HEK293 (cell line): ENCODE data around the gene INSYN2A.
A peak's percentile ranks its signal among the peaks of the same experiment; 100 is the strongest.

Source experiments
- GLIS2 ChIP-seq: fragments of 450-650 bp; formaldehyde crosslinking; IDR thresholded peaks from 2 replicates; pipeline ENCODE4 v1.5.1; 2016; ENCODE audit warnings: missing biosample characterization, missing genetic modification characterization
- KLF10 ChIP-seq: fragments of 450-650 bp; IDR thresholded peaks from 2 replicates; pipeline ENCODE4 v1.5.1; 2018; ENCODE audit warnings: missing biosample characterization, mild to moderate bottlenecking, missing genetic modification characterization
- MYNN ChIP-seq: fragments of 450-650 bp; formaldehyde crosslinking; IDR thresholded peaks from 2 replicates; pipeline ENCODE4 v1.5.1; 2016; ENCODE audit warnings: missing biosample characterization, missing genetic modification characterization, borderline replicate concordance
- SETDB1 ChIP-seq: IDR thresholded peaks from one replicate; pipeline ENCODE4 v1.6.1; 2017; ENCODE audit warnings: mild to moderate bottlenecking, low read length, moderate library complexity, mixed read lengths; ENCODE audit not compliant: insufficient read length
- WT1 ChIP-seq: fragments of 450-650 bp; formaldehyde crosslinking; IDR thresholded peaks from 2 replicates; pipeline ENCODE4 v1.5.1; 2016; ENCODE audit warnings: missing biosample characterization, missing genetic modification characterization
- ZFP37 ChIP-seq: fragments of 450-650 bp; formaldehyde crosslinking; IDR thresholded peaks from 2 replicates; pipeline ENCODE4 v1.5.1; 2016; ENCODE audit warnings: missing biosample characterization, missing genetic modification characterization
- ZNF214 ChIP-seq: fragments of 450-650 bp; formaldehyde crosslinking; IDR thresholded peaks from 2 replicates; pipeline ENCODE4 v1.5.1; 2017; ENCODE audit warnings: missing biosample characterization, mild to moderate bottlenecking, missing genetic modification characterization, borderline replicate concordance
- ZNF302 ChIP-seq: fragments of 450-650 bp; formaldehyde crosslinking; IDR thresholded peaks from 2 replicates; pipeline ENCODE4 v1.5.1; 2016; ENCODE audit warnings: missing biosample characterization, missing genetic modification characterization, low read depth
- ZNF311 ChIP-seq: fragments of 450-650 bp; formaldehyde crosslinking; IDR thresholded peaks from 2 replicates; pipeline ENCODE4 v1.5.1; 2017; ENCODE audit warnings: missing biosample characterization, missing genetic modification characterization, borderline replicate concordance
- ZNF335 ChIP-seq: fragments of 450-650 bp; formaldehyde crosslinking; conservative IDR thresholded peaks from 2 replicates; pipeline ENCODE4 v1.5.1; 2016; ENCODE audit warnings: missing biosample characterization, missing genetic modification characterization
- ZNF394 ChIP-seq: fragments of 450-650 bp; formaldehyde crosslinking; IDR thresholded peaks from 2 replicates; pipeline ENCODE4 v1.5.1; 2016; ENCODE audit warnings: missing biosample characterization, missing genetic modification characterization, mild to moderate bottlenecking, moderate library complexity, borderline replicate concordance
- ZNF48 ChIP-seq: fragments of 450-650 bp; formaldehyde crosslinking; IDR thresholded peaks from 2 replicates; pipeline ENCODE4 v1.5.1; 2016; ENCODE audit warnings: missing biosample characterization, missing genetic modification characterization
- ZNF548 ChIP-seq: fragments of 450-650 bp; formaldehyde crosslinking; IDR thresholded peaks from 2 replicates; pipeline ENCODE4 v1.5.1; 2016; ENCODE audit warnings: missing biosample characterization, missing genetic modification characterization
- ZNF558 ChIP-seq: fragments of 450-650 bp; formaldehyde crosslinking; IDR thresholded peaks from 2 replicates; pipeline ENCODE4 v1.5.1; 2016; ENCODE audit warnings: missing biosample characterization, missing genetic modification characterization
- ZNF600 ChIP-seq: fragments of 450-650 bp; formaldehyde crosslinking; IDR thresholded peaks from 2 replicates; pipeline ENCODE4 v1.5.1; 2016; ENCODE audit warnings: missing biosample characterization, missing genetic modification characterization
- ZNF658 ChIP-seq: fragments of 450-650 bp; formaldehyde crosslinking; IDR thresholded peaks from 2 replicates; pipeline ENCODE4; 2016; ENCODE audit warnings: missing biosample characterization, missing genetic modification characterization
- ZNF76 ChIP-seq: fragments of 450-650 bp; formaldehyde crosslinking; IDR thresholded peaks from 2 replicates; pipeline ENCODE4; 2016; ENCODE audit warnings: low read depth, missing biosample characterization, missing genetic modification characterization, borderline replicate concordance
- ZNF776 ChIP-seq: fragments of 450-650 bp; formaldehyde crosslinking; IDR thresholded peaks from 2 replicates; pipeline ENCODE4 v1.5.0; 2017; ENCODE audit warnings: missing biosample characterization, missing genetic modification characterization, borderline replicate concordance
- ZNF792 ChIP-seq: fragments of 450-650 bp; formaldehyde crosslinking; IDR thresholded peaks from 2 replicates; pipeline ENCODE4 v1.5.1; 2016; ENCODE audit warnings: missing biosample characterization, missing genetic modification characterization
- ZNF843 ChIP-seq: fragments of 450-650 bp; formaldehyde crosslinking; IDR thresholded peaks from 2 replicates; pipeline ENCODE4 v1.5.1; 2016; ENCODE audit warnings: missing biosample characterization, missing genetic modification characterization
- TF ChIP-seq, protein P1 (sequence below): fragments of 450-650 bp; formaldehyde crosslinking; IDR thresholded peaks from 2 replicates; pipeline ENCODE4 v1.5.1; 2017; ENCODE audit warnings: missing biosample characterization, missing genetic modification characterization
- TF ChIP-seq, protein P2 (sequence below): fragments of 450-650 bp; formaldehyde crosslinking; IDR thresholded peaks from 2 replicates; pipeline ENCODE4 v1.5.1; 2017; ENCODE audit warnings: missing biosample characterization, missing genetic modification characterization
- TF ChIP-seq, protein P3 (sequence below): fragments of 450-650 bp; formaldehyde crosslinking; IDR thresholded peaks from 2 replicates; pipeline ENCODE4 v1.5.1; 2016; ENCODE audit warnings: missing biosample characterization, missing genetic modification characterization
- TF ChIP-seq, protein P4 (sequence below): fragments of 450-650 bp; formaldehyde crosslinking; IDR thresholded peaks from 2 replicates; pipeline ENCODE4 v1.5.1; 2016; ENCODE audit warnings: missing biosample characterization, missing genetic modification characterization, borderline replicate concordance
- TF ChIP-seq, protein P5 (sequence below): fragments of 450-650 bp; IDR thresholded peaks from 2 replicates; pipeline ENCODE4 v1.5.1; 2018; ENCODE audit warnings: missing biosample characterization, missing genetic modification characterization

The INSYN2A gene

DNA sequence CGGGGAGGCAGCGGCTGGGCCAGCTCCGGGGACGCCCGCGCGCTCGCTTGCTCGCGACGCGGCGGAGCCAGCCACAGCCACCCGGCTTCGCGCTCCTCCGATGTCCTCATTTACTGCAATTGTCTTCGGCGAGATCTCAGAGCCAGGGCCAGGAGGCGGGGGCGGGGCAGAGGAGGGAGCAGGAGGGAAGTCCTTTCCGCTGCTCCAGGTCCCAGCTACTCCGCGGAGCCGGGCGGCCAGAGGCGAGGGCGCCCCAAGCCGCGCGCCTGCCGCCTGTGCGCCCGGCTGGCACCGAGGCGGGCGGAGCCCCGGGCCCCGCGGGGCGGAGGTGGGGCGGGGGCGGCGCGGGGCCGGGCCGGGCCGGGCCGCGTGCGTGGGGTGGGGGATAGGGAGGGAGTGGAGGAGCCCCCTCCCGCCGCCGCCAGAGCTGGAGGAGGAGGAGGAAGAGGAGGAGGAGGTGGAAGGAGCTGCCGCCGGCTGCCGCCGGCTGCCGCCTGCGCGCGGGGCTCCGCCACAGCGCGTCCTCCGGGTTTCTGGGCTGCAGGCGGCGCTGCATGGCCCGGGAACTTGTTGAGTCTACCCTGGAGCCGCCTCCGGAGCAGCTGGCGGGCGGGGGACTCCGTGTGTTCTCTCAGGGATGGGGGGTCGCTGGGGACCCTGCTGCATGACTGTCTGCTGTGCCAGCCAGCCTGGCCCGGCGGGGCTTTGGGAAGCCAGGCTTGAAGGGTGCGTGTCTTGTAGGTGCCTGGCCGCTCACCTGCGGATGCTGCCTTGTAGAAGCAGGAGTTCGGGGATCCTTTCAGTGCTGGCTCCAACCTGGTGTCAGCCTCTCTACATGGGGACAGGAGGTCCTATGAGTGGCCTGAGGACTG, at the start of gene INSYN2A (continued):
- TF ChIP-seq ZNF394 (tag by site-specific recombination), result peak; percentile 84
- TF ChIP-seq GLIS2 (tag by site-specific recombination), result peak; percentile 39; the same call in 1 of the 2 replicates
- TF ChIP-seq KLF10, result no peak
- no peak for TF ChIP-seq ZNF792
- no peak for TF ChIP-seq WT1
- peak; percentile 99 for TF ChIP-seq ZNF335 (tag by site-specific recombination)
- no peak for TF ChIP-seq SETDB1
- TF ChIP-seq ZNF302 (tag by site-specific recombination), result no peak
- no peak for TF ChIP-seq MYNN (tag by site-specific recombination)
- TF ChIP-seq, protein P1, sequence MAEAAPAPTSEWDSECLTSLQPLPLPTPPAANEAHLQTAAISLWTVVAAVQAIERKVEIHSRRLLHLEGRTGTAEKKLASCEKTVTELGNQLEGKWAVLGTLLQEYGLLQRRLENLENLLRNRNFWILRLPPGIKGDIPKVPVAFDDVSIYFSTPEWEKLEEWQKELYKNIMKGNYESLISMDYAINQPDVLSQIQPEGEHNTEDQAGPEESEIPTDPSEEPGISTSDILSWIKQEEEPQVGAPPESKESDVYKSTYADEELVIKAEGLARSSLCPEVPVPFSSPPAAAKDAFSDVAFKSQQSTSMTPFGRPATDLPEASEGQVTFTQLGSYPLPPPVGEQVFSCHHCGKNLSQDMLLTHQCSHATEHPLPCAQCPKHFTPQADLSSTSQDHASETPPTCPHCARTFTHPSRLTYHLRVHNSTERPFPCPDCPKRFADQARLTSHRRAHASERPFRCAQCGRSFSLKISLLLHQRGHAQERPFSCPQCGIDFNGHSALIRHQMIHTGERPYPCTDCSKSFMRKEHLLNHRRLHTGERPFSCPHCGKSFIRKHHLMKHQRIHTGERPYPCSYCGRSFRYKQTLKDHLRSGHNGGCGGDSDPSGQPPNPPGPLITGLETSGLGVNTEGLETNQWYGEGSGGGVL (tag by site-specific recombination), result peak; percentile 75
- TF ChIP-seq, protein P2, sequence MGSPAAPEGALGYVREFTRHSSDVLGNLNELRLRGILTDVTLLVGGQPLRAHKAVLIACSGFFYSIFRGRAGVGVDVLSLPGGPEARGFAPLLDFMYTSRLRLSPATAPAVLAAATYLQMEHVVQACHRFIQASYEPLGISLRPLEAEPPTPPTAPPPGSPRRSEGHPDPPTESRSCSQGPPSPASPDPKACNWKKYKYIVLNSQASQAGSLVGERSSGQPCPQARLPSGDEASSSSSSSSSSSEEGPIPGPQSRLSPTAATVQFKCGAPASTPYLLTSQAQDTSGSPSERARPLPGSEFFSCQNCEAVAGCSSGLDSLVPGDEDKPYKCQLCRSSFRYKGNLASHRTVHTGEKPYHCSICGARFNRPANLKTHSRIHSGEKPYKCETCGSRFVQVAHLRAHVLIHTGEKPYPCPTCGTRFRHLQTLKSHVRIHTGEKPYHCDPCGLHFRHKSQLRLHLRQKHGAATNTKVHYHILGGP (tag by site-specific recombination), result no peak
- no peak for TF ChIP-seq ZNF558 (tag by site-specific recombination)
- TF ChIP-seq, protein P3, sequence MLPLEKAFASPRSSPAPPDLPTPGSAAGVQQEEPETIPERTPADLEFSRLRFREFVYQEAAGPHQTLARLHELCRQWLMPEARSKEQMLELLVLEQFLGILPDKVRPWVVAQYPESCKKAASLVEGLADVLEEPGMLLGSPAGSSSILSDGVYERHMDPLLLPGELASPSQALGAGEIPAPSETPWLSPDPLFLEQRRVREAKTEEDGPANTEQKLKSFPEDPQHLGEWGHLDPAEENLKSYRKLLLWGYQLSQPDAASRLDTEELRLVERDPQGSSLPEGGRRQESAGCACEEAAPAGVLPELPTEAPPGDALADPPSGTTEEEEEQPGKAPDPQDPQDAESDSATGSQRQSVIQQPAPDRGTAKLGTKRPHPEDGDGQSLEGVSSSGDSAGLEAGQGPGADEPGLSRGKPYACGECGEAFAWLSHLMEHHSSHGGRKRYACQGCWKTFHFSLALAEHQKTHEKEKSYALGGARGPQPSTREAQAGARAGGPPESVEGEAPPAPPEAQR (tag by site-specific recombination), result no peak
- no peak for TF ChIP-seq ZNF311 (tag by site-specific recombination)
- TF ChIP-seq ZNF658 (tag by site-specific recombination), result no peak
- no peak for TF ChIP-seq ZNF600 (tag by site-specific recombination)
- no peak for TF ChIP-seq ZNF48 (tag by site-specific recombination)
- TF ChIP-seq ZNF548, result no peak
- no peak for TF ChIP-seq ZNF843 (tag by site-specific recombination)
- TF ChIP-seq ZNF214 (tag by site-specific recombination), result no peak
- no peak for TF ChIP-seq ZNF76
- TF ChIP-seq ZNF776, result no peak
- TF ChIP-seq, protein P4, sequence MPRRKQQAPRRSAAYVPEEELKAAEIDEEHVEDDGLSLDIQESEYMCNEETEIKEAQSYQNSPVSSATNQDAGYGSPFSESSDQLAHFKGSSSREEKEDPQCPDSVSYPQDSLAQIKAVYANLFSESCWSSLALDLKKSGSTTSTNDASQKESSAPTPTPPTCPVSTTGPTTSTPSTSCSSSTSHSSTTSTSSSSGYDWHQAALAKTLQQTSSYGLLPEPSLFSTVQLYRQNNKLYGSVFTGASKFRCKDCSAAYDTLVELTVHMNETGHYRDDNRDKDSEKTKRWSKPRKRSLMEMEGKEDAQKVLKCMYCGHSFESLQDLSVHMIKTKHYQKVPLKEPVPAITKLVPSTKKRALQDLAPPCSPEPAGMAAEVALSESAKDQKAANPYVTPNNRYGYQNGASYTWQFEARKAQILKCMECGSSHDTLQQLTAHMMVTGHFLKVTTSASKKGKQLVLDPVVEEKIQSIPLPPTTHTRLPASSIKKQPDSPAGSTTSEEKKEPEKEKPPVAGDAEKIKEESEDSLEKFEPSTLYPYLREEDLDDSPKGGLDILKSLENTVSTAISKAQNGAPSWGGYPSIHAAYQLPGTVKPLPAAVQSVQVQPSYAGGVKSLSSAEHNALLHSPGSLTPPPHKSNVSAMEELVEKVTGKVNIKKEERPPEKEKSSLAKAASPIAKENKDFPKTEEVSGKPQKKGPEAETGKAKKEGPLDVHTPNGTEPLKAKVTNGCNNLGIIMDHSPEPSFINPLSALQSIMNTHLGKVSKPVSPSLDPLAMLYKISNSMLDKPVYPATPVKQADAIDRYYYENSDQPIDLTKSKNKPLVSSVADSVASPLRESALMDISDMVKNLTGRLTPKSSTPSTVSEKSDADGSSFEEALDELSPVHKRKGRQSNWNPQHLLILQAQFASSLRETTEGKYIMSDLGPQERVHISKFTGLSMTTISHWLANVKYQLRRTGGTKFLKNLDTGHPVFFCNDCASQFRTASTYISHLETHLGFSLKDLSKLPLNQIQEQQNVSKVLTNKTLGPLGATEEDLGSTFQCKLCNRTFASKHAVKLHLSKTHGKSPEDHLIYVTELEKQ (tag by site-specific recombination), result no peak
- TF ChIP-seq ZFP37 (tag by site-specific recombination), result no peak
- TF ChIP-seq, protein P5, sequence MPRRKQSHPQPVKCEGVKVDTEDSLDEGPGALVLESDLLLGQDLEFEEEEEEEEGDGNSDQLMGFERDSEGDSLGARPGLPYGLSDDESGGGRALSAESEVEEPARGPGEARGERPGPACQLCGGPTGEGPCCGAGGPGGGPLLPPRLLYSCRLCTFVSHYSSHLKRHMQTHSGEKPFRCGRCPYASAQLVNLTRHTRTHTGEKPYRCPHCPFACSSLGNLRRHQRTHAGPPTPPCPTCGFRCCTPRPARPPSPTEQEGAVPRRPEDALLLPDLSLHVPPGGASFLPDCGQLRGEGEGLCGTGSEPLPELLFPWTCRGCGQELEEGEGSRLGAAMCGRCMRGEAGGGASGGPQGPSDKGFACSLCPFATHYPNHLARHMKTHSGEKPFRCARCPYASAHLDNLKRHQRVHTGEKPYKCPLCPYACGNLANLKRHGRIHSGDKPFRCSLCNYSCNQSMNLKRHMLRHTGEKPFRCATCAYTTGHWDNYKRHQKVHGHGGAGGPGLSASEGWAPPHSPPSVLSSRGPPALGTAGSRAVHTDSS (tag by site-specific recombination), result peak; percentile 69
